HCT116 (cell line): ENCODE results near the gene MYO10. TPM values are rescaled to one million over a fixed set of nuclear protein-coding genes. Genes with fewer than 3 reads are reported as not detected.

ENCODE experiments used
- ATAC-seq: fragments of 200-7000 bp; cut with Tn5 transposase; 2 replicates; pipeline ENCODE4 v1.9.1; 2020; ENCODE audit warnings: mild to moderate bottlenecking, moderate library complexity
- BruUV-seq: library from RNA; stranded (reverse); fragments of 400-500 nt; replicated peaks from 2 replicates; lab custom pipeline; 2021; lab: Mats Ljungman, UMichigan
- CTCF ChIA-PET: fragments of 300-600 bp; sonication (Branson Sonifier 250); formaldehyde crosslinking; loops from one replicate; lab custom pipeline; 2021; ENCODE audit warnings: antibody characterized with exemption; lab: Charles Lee
- POLR2A ChIA-PET: fragments of 300-600, 350-600 bp; sonication (Branson Sonifier 250); formaldehyde crosslinking; loops from one replicate; lab custom pipeline; 2021; ENCODE audit warnings: antibody characterized with exemption; lab: Charles Lee
- RAD21 ChIA-PET, 2 experiments: fragments of 300-600 bp; sonication (Branson Sonifier 250); formaldehyde crosslinking; loops; one replicate each; lab custom pipeline; 2023; ENCODE audit warnings: low total read pairs in 2 of 2; ENCODE audit not compliant: uncharacterized antibody in 2 of 2, unreplicated experiment in 2 of 2, low non-redundant PET in 1 of 2; lab: Charles Lee
- DNase-seq: peaks from one replicate; pipeline ENCODE4 v3.0.0-alpha.2; 2010; ENCODE audit warnings: low read depth, low spot score
- H2AFZ ChIP-seq: fragments of 200-600 bp; shearing (Covaris generic), sonication (generic); 2 replicates; pipeline ENCODE4 v1.6.1; 2017; ENCODE audit warnings: low read depth, mixed run types, mixed read lengths, antibody characterized with exemption, low read length; ENCODE audit not compliant: poor library complexity, severe bottlenecking
- H3K27ac ChIP-seq: 2 replicates; pipeline ENCODE4 v1.5.1; 2012; ENCODE audit warnings: low read depth, low read length
- H3K27me3 ChIP-seq: fragments of 200-600 bp; sonication (generic); 2 replicates; pipeline ENCODE4 v1.6.1; 2016; ENCODE audit warnings: mixed run types, low read length, mixed read lengths; ENCODE audit not compliant: insufficient read depth
- H3K36me3 ChIP-seq, 2 experiments: fragments of 200-500 bp in 1 of 2; fragments of 200-600 bp in 1 of 2; sonication (Bioruptor generic) in 1 of 2; sonication (generic) in 1 of 2; 2 replicates each; pipeline versions ENCODE4 v1.5.1 to v1.6.1; 2014 to 2016; ENCODE audit warnings: low read length in 2 of 2, inconsistent platforms in 1 of 2, mixed read lengths in 1 of 2, mixed run types in 1 of 2; ENCODE audit not compliant: insufficient read depth in 2 of 2, control insufficient read depth in 1 of 2
- H3K4me1 ChIP-seq, 2 experiments: fragments of 200-600 bp in 1 of 2; sonication (generic) in 1 of 2; 2 replicates each; pipeline versions ENCODE4 v1.5.1 to v1.6.1; 2012 to 2017; ENCODE audit warnings: low read length in 2 of 2, inconsistent platforms in 1 of 2, mild to moderate bottlenecking in 1 of 2, mixed read lengths in 1 of 2, mixed run types in 1 of 2, moderate library complexity in 1 of 2; ENCODE audit not compliant: insufficient read depth in 2 of 2, control insufficient read depth in 1 of 2
- H3K4me2 ChIP-seq: fragments of 200-600 bp; sonication (generic); 2 replicates; pipeline ENCODE4 v1.6.1; 2017; ENCODE audit warnings: mixed run types, low read length, mixed read lengths
- H3K4me3 ChIP-seq, 2 experiments: fragments of 200-600 bp in 1 of 2; sonication (generic) in 1 of 2; replicated peaks in 1 of 2; 2 replicates each; pipeline ENCODE4 v1.5.1; 2011 to 2016; ENCODE audit warnings: low read length in 2 of 2, control low read depth in 1 of 2, low read depth in 1 of 2, mild to moderate bottlenecking in 1 of 2, mixed read lengths in 1 of 2, mixed run types in 1 of 2
- H3K79me2 ChIP-seq: fragments of 200-600 bp; sonication (generic); 2 replicates; pipeline ENCODE4 v1.6.1; 2017; ENCODE audit warnings: mild to moderate bottlenecking, mixed run types, low read length, moderate library complexity, mixed read lengths; ENCODE audit not compliant: insufficient read depth
- H3K9ac ChIP-seq: fragments of 200-600 bp; sonication (generic); 2 replicates; pipeline ENCODE4 v1.6.1; 2016; ENCODE audit warnings: low read length, mixed read lengths
- H3K9me2 ChIP-seq: fragments of 200-600 bp; sonication (generic), shearing (Covaris generic); 2 replicates; pipeline ENCODE4 v1.6.1; 2017; ENCODE audit warnings: mixed run types, mild to moderate bottlenecking, moderate library complexity; ENCODE audit not compliant: insufficient read depth
- H3K9me3 ChIP-seq, 2 experiments: fragments of 200-500 bp in 1 of 2; fragments of 200-600 bp in 1 of 2; sonication (Bioruptor generic) in 1 of 2; sonication (generic) in 1 of 2; 2 replicates each; pipeline ENCODE4 v1.6.1; 2014 to 2017; ENCODE audit warnings: low read length in 2 of 2, mixed read lengths in 2 of 2, inconsistent platforms in 1 of 2, low read depth in 1 of 2, mild to moderate bottlenecking in 1 of 2, mixed run types in 1 of 2, moderate library complexity in 1 of 2; ENCODE audit not compliant: control insufficient read depth in 1 of 2, insufficient read depth in 1 of 2
- H4K20me1 ChIP-seq: fragments of 200-600 bp; sonication (generic), shearing (Covaris generic); 2 replicates; pipeline ENCODE4 v1.6.1; 2017; ENCODE audit warnings: mixed run types, mild to moderate bottlenecking, moderate library complexity; ENCODE audit not compliant: insufficient read depth
- CBX3 ChIP-seq: IDR thresholded peaks from 2 replicates; pipeline ENCODE4 v1.6.1; 2012; ENCODE audit warnings: low read depth
- ELF1 ChIP-seq: IDR thresholded peaks from 2 replicates; pipeline ENCODE4 v1.6.1; 2012; ENCODE audit warnings: low read depth, borderline replicate concordance
- EZH2 ChIP-seq: fragments of 200-600 bp; sonication (generic); IDR thresholded peaks from 2 replicates; pipeline ENCODE4 v1.6.1; 2017; ENCODE audit warnings: antibody characterized with exemption, mixed run types
- EZH2phosphoT487 ChIP-seq: fragments of 200-600 bp; IDR thresholded peaks from 2 replicates; pipeline ENCODE4 v1.6.1; 2018; ENCODE audit warnings: antibody characterized with exemption, borderline replicate concordance
- POLR2AphosphoS5 ChIP-seq: IDR thresholded peaks from 2 replicates; pipeline ENCODE4 v1.6.1; 2011; ENCODE audit warnings: mild to moderate bottlenecking, low read depth, low read length, moderate library complexity
- RAD21 ChIP-seq: IDR thresholded peaks from 2 replicates; pipeline ENCODE4 v1.6.1; 2012; ENCODE audit warnings: low read depth, mild to moderate bottlenecking
- SP1 ChIP-seq: IDR thresholded peaks from 2 replicates; pipeline ENCODE4 v1.6.1; 2012; ENCODE audit warnings: low read depth
- TCF7L2 ChIP-seq: IDR thresholded peaks from 2 replicates; pipeline ENCODE4 v1.7.0; 2011; ENCODE audit warnings: borderline replicate concordance, inconsistent platforms; ENCODE audit not compliant: insufficient read depth, insufficient read length; ENCODE audit errors: extremely low read depth
- ZFX ChIP-seq: fragments of 450-650 bp; IDR thresholded peaks from 2 replicates; pipeline ENCODE4 v1.6.1; 2017
- ZNF274 ChIP-seq: fragments of 200-500 bp; sonication (Bioruptor generic); IDR thresholded peaks from 2 replicates; pipeline ENCODE4 v1.6.1; 2014; ENCODE audit warnings: mild to moderate bottlenecking, low read depth, low read length, inconsistent platforms
- intact Hi-C: fragments of 100-400 bp; cut with micrococcal nuclease; formaldehyde crosslinking; loops from 2 replicates; pipeline ENCODE4 v1.10.0; 2022
- total RNA-seq: library from RNA; stranded (reverse); gene quantifications from one replicate; pipeline ENCODE4 v1.2.1, GENCODE V29; 2021; ENCODE audit not compliant: unreplicated experiment
- TF ChIP-seq, protein P1 (sequence below), 3 experiments: fragments of 200-600 bp in 1 of 3; sonication (generic) in 1 of 3; IDR thresholded peaks in 2 of 3; conservative IDR thresholded peaks in 1 of 3; 2 replicates each; pipeline ENCODE4 v1.5.1; 2012 to 2017; ENCODE audit warnings: low read depth in 2 of 3, low read length in 2 of 3, antibody characterized with exemption in 1 of 3, borderline replicate concordance in 1 of 3, control low read depth in 1 of 3, mild to moderate bottlenecking in 1 of 3, mixed read lengths in 1 of 3, mixed run types in 1 of 3, moderate library complexity in 1 of 3; ENCODE audit not compliant: insufficient read depth in 1 of 3
- TF ChIP-seq, protein P2 (sequence below): IDR thresholded peaks from 2 replicates; pipeline ENCODE4 v1.6.1; 2011; ENCODE audit warnings: mild to moderate bottlenecking, low read length, moderate library complexity; ENCODE audit not compliant: insufficient replicate concordance; ENCODE audit errors: extremely low read depth
- TF ChIP-seq, protein P3 (sequence below): IDR thresholded peaks from 2 replicates; pipeline ENCODE4 v1.6.1; 2012
- TF ChIP-seq, protein P4 (sequence below): IDR thresholded peaks from 2 replicates; pipeline ENCODE4 v1.6.1; 2012; ENCODE audit warnings: low read depth

MYO10 gene
- total RNA-seq, 1 experiment from 2014 or later: 34.9 TPM

DNA sequence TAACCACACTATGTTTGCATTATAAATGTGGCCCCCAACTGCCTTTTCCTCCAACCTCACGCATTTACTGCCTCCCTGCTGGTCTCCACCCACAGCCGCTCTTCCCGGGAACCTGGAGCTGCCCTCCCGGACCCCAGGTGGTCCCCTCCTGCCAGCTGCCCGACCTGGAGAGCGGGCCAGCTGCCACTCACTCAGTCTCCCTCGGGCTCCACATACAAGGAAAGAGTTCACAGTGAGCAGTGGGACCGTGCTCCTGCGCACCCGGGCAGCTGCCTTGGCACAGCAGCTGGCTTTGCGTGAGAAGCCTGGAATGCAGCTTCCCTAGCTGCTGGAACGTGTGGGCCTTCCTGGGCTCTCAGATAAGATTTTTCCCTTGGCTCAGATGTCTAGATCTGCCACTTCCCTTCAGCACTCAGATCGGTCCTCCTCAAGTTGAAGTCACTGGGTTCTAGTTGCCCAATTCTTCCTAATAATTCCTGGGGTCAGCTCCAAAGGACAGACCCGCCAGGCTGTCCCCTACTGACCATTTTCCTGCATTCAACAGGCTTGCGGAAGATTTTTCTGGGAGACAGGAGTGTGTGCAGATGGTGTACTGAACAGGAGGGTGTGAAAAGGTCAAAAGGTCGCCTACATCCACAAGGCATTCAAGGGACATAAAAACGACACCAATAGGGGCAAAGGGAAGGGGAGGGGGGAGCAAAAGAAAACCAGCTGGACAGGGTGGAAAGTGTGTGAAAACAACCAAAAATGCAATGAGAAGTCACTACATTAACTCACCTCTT lies 69.1 kb downstream of the MYO10 start:
- H3K36me3 ChIP-seq: no peaks in the 10 kb centered on the region
- no peak overlapping the region for H2AFZ ChIP-seq
- no peak overlapping the region for H3K27ac ChIP-seq
- no peak for ATAC-seq
- H3K9me2 ChIP-seq: no peaks in the 10 kb centered on the region
- ChIA-PET CTCF (no interaction called here), POLR2A (no interaction called here), RAD21 (no interaction called here)
- H3K9ac ChIP-seq: no peak overlapping the region
- H3K4me2 ChIP-seq: no peak overlapping the region
- H3K4me1 ChIP-seq: peaks cover 32 to 44% of the 10 kb centered on the region in 2 experiments
- H3K9me3 ChIP-seq: no peaks in the 10 kb centered on the region
- no peak for DNase-seq
- no peak overlapping the region for H3K4me3 ChIP-seq
- TF ChIP-seq POLR2AphosphoS5: no peak
- TF ChIP-seq, protein P1, sequence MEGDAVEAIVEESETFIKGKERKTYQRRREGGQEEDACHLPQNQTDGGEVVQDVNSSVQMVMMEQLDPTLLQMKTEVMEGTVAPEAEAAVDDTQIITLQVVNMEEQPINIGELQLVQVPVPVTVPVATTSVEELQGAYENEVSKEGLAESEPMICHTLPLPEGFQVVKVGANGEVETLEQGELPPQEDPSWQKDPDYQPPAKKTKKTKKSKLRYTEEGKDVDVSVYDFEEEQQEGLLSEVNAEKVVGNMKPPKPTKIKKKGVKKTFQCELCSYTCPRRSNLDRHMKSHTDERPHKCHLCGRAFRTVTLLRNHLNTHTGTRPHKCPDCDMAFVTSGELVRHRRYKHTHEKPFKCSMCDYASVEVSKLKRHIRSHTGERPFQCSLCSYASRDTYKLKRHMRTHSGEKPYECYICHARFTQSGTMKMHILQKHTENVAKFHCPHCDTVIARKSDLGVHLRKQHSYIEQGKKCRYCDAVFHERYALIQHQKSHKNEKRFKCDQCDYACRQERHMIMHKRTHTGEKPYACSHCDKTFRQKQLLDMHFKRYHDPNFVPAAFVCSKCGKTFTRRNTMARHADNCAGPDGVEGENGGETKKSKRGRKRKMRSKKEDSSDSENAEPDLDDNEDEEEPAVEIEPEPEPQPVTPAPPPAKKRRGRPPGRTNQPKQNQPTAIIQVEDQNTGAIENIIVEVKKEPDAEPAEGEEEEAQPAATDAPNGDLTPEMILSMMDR (IDR thresholded peaks at IDR 0.05 in 2 of 3, conservative IDR thresholded peaks at IDR 0.05 in 1 of 3; ENCODE audit: borderline replicate concordance in 1 of 3, insufficient read depth in 1 of 3, low read depth in 2 of 3, low read length in 2 of 3): no peak
- TF ChIP-seq, protein P2, sequence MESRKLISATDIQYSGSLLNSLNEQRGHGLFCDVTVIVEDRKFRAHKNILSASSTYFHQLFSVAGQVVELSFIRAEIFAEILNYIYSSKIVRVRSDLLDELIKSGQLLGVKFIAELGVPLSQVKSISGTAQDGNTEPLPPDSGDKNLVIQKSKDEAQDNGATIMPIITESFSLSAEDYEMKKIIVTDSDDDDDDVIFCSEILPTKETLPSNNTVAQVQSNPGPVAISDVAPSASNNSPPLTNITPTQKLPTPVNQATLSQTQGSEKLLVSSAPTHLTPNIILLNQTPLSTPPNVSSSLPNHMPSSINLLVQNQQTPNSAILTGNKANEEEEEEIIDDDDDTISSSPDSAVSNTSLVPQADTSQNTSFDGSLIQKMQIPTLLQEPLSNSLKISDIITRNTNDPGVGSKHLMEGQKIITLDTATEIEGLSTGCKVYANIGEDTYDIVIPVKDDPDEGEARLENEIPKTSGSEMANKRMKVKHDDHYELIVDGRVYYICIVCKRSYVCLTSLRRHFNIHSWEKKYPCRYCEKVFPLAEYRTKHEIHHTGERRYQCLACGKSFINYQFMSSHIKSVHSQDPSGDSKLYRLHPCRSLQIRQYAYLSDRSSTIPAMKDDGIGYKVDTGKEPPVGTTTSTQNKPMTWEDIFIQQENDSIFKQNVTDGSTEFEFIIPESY: no peak
- no peak for TF ChIP-seq EZH2
- TF ChIP-seq, protein P3, sequence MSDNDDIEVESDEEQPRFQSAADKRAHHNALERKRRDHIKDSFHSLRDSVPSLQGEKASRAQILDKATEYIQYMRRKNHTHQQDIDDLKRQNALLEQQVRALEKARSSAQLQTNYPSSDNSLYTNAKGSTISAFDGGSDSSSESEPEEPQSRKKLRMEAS: no peak
- TF ChIP-seq, protein P4, sequence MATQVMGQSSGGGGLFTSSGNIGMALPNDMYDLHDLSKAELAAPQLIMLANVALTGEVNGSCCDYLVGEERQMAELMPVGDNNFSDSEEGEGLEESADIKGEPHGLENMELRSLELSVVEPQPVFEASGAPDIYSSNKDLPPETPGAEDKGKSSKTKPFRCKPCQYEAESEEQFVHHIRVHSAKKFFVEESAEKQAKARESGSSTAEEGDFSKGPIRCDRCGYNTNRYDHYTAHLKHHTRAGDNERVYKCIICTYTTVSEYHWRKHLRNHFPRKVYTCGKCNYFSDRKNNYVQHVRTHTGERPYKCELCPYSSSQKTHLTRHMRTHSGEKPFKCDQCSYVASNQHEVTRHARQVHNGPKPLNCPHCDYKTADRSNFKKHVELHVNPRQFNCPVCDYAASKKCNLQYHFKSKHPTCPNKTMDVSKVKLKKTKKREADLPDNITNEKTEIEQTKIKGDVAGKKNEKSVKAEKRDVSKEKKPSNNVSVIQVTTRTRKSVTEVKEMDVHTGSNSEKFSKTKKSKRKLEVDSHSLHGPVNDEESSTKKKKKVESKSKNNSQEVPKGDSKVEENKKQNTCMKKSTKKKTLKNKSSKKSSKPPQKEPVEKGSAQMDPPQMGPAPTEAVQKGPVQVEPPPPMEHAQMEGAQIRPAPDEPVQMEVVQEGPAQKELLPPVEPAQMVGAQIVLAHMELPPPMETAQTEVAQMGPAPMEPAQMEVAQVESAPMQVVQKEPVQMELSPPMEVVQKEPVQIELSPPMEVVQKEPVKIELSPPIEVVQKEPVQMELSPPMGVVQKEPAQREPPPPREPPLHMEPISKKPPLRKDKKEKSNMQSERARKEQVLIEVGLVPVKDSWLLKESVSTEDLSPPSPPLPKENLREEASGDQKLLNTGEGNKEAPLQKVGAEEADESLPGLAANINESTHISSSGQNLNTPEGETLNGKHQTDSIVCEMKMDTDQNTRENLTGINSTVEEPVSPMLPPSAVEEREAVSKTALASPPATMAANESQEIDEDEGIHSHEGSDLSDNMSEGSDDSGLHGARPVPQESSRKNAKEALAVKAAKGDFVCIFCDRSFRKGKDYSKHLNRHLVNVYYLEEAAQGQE: no peak
- no peak for TF ChIP-seq CBX3
- no peak for TF ChIP-seq SP1
- no peak for TF ChIP-seq ZNF274
- no peak for TF ChIP-seq RAD21
- no peak for TF ChIP-seq ELF1
- TF ChIP-seq TCF7L2: no peak
- TF ChIP-seq ZFX: no peak
- no peak for TF ChIP-seq EZH2phosphoT487
- intact Hi-C loops: no loop called here
- H4K20me1 ChIP-seq: peaks cover 5% of the 10 kb centered on the region; the same call in 1 of the 2 replicates
- peaks cover 53% of the 10 kb centered on the region for H3K79me2 ChIP-seq
- no peaks in the 10 kb centered on the region for H3K27me3 ChIP-seq
- no TSS peak for BruUV-seq
